B cell (primary cell): ENCODE data around the gene SYN1. TPM values are rescaled to one million over a fixed set of nuclear protein-coding genes. Genes with fewer than 3 reads are reported as not detected.

Experiments
- ATAC-seq: fragments of 200-7000 bp; cut with Tn5 transposase; one replicate; pipeline ENCODE4 v1.10.0; 2021; ENCODE audit warnings: low read depth, mild to moderate bottlenecking, moderate number of reproducible peaks, moderate library complexity
- CTCF ChIA-PET: fragments of 350-600 bp; sonication (Branson Sonifier 250); formaldehyde crosslinking; loops from one replicate; lab custom pipeline; 2021; ENCODE audit warnings: antibody characterized with exemption, inconsistent platforms; lab: Charles Lee
- POLR2A ChIA-PET: fragments of 350-600 bp; sonication (Branson Sonifier 250); formaldehyde crosslinking; loops from one replicate; lab custom pipeline; 2021; ENCODE audit warnings: antibody characterized with exemption; lab: Charles Lee
- DNase-seq: peaks from one replicate; pipeline ENCODE4 v3.0.0; 2013
- H2AFZ ChIP-seq: 2 replicates; pipeline ENCODE4 v1.6.1; 2012; ENCODE audit warnings: mild to moderate bottlenecking, low read depth, low read length; ENCODE audit not compliant: insufficient read depth, poor library complexity, severe bottlenecking
- H3K27ac ChIP-seq, 2 donors: 1 replicate in 1 of 2; 2 replicates in 1 of 2; pipeline ENCODE4 v1.5.1; 2012 to 2013; ENCODE audit warnings: low read length in 2 of 2, mild to moderate bottlenecking in 2 of 2, moderate library complexity in 1 of 2
- H3K27me3 ChIP-seq, 4 experiments: fragments of 200-600 bp in 1 of 4; sonication (generic) in 1 of 4; replicated peaks in 1 of 4; 1 replicate in 2 of 4; 2 replicates in 2 of 4; pipeline versions ENCODE4 v1.6.1 to v1.7.0; 2013 to 2016; ENCODE audit warnings: low read length in 3 of 4, mild to moderate bottlenecking in 2 of 4, mixed read lengths in 1 of 4, moderate library complexity in 1 of 4; ENCODE audit not compliant: insufficient read depth in 4 of 4, control insufficient read depth in 3 of 4; ENCODE audit errors: control extremely low read depth in 1 of 4
- H3K36me3 ChIP-seq, 2 experiments: replicated peaks in 1 of 2; 1 replicate in 1 of 2; 2 replicates in 1 of 2; pipeline versions ENCODE4 v1.6.1 to v1.7.1; 2013; ENCODE audit warnings: low read length in 1 of 2; ENCODE audit not compliant: insufficient read depth in 2 of 2, control insufficient read depth in 1 of 2; ENCODE audit errors: control extremely low read depth in 1 of 2, extremely low read depth in 1 of 2
- H3K4me1 ChIP-seq, 2 donors: fragments of 200-600 bp in 1 of 2; sonication (generic) in 1 of 2; 1 replicate in 1 of 2; 2 replicates in 1 of 2; pipeline versions ENCODE4 v1.5.1 to v1.6.1; 2013 to 2017; ENCODE audit warnings: low read length in 2 of 2; ENCODE audit not compliant: control insufficient read depth in 2 of 2, insufficient read depth in 2 of 2
- H3K4me2 ChIP-seq: replicated peaks from 2 replicates; pipeline ENCODE3; 2012; ENCODE audit warnings: mild to moderate bottlenecking, low read depth, low read length; ENCODE audit not compliant: poor library complexity, severe bottlenecking
- H3K4me3 ChIP-seq, 5 experiments: fragments of 200-600 bp in 1 of 5; sonication (generic) in 1 of 5; 1 replicate in 3 of 5; 2 replicates in 2 of 5; pipeline versions ENCODE4 v1.5.1 to v1.7.0; 2011 to 2016; ENCODE audit warnings: low read length in 4 of 5, mild to moderate bottlenecking in 4 of 5, low read depth in 2 of 5, control low read depth in 1 of 5, moderate library complexity in 1 of 5; ENCODE audit not compliant: insufficient read depth in 1 of 5; ENCODE audit errors: control extremely low read depth in 1 of 5, extremely low read depth in 1 of 5
- H3K79me2 ChIP-seq: fragments of 200-600 bp; sonication (generic); one replicate; pipeline ENCODE4 v1.6.0; 2016; ENCODE audit warnings: low read length; ENCODE audit not compliant: control insufficient read depth, insufficient read depth
- H3K9ac ChIP-seq: fragments of 200-600 bp; sonication (generic); 2 replicates; pipeline ENCODE4 v1.6.1; 2017; ENCODE audit warnings: mild to moderate bottlenecking, low read length, moderate library complexity
- H3K9me3 ChIP-seq, 3 donors: one replicate each; pipeline versions ENCODE4 v1.6.1 to v1.7.1; 2013; ENCODE audit warnings: low read length in 2 of 3; ENCODE audit not compliant: control insufficient read depth in 2 of 3, insufficient read depth in 1 of 3; ENCODE audit errors: control extremely low read depth in 1 of 3
- H4K20me1 ChIP-seq: 2 replicates; pipeline ENCODE4 v1.6.0; 2012; ENCODE audit warnings: mild to moderate bottlenecking, low read length; ENCODE audit not compliant: insufficient read depth, control insufficient read depth, poor library complexity, severe bottlenecking
- H3K27ac Mint-ChIP-seq: one replicate; pipeline ENCODE4 v1.8.0; 2021; ENCODE audit warnings: mixed read lengths
- H3K27me3 Mint-ChIP-seq: one replicate; pipeline ENCODE4 v1.8.0; 2021; ENCODE audit warnings: mixed read lengths
- H3K4me1 Mint-ChIP-seq: one replicate; pipeline ENCODE4 v1.8.0; 2021; ENCODE audit warnings: mixed read lengths
- H3K4me3 Mint-ChIP-seq: one replicate; pipeline ENCODE4 v1.8.0; 2021; ENCODE audit warnings: mixed read lengths
- H3K9me3 Mint-ChIP-seq: one replicate; pipeline ENCODE4 v1.8.0; 2022; ENCODE audit warnings: mixed read lengths; ENCODE audit not compliant: insufficient read depth
- EZH2 ChIP-seq: IDR thresholded peaks from 2 replicates; pipeline ENCODE4 v1.6.1; 2012; ENCODE audit warnings: borderline replicate concordance, low read depth, mild to moderate bottlenecking, moderate library complexity, low read length; ENCODE audit not compliant: insufficient read depth, poor library complexity, severe bottlenecking
- WGBS: methylation state at CpG from one replicate; pipeline ENCODE4 v1.1.5; 2013; ENCODE audit warnings: missing lambda C conversion rate; ENCODE audit not compliant: insufficient coverage; 5-methylcytosine and 5-hydroxymethylcytosine counted together
- intact Hi-C: fragments of 100-400 bp; cut with micrococcal nuclease; formaldehyde crosslinking; loops from one replicate; pipeline ENCODE4 v1.10.0; 2022
- polyA plus RNA-seq: library from polyadenylated mRNA; depleted of rRNA; stranded (reverse); fragments of >200 nt; gene quantifications from 2 replicates; pipeline ENCODE4 v1.2.3, GENCODE V29; 2012
- total RNA-seq, 2 donors: library from RNA; stranded (reverse); fragments of 120-200 nt in 1 of 2; gene quantifications; 1 replicate in 1 of 2; 2 replicates in 1 of 2; pipeline versions ENCODE4 v1.2.3 to v1.2.4, GENCODE V29; 2013 to 2022
- TF ChIP-seq, protein P1 (sequence below): fragments of 200-600 bp; IDR thresholded peaks from one replicate; pipeline ENCODE4 v1.8.0; 2022; ENCODE audit warnings: antibody characterized with exemption, mild to moderate bottlenecking

Gene SYN1
- total and polyA plus RNA-seq, 2 donors (not counting 1 experiment from before 2014, with no cell fraction given), result not detected

DNA sequence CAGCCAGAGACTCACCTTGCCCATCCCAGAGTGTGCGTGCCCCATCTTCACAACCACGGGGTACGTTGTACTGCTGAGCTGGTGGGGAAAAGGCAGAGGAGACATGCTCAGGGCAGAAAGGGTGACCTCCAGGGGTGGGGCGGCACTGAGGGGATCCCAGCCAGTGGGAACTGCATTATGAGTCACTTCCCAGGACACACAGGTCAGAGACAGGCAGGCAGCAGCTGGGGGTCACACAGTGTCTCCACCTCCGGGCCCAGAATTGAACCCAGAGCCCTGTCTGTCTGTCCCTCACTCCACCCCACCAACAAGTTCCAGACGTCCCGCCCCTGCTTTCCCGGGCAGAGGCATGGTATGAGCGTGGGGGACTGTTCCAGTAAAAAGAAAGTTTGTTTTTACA lies 42.2 kb downstream of the SYN1 start:
- no peak for DNase-seq
- Histone ChIP-seq H4K20me1 (no peaks in the 10 kb centered on the region), H3K9me3 (no peaks in the 10 kb centered on the region), H2AFZ (no peak overlapping the region), H3K9ac (no peak overlapping the region), H3K27me3 (peaks cover 0 to 7% (median 0%) of the 10 kb centered on the region in 4 experiments), H3K4me3 (no peak overlapping the region), H3K4me2 (no peak overlapping the region), H3K36me3 (no peaks in the 10 kb centered on the region), H3K27ac (no peak overlapping the region), H3K4me1 (peaks cover 5 to 11% of the 10 kb centered on the region in 2 donors), H3K79me2 (no peaks in the 10 kb centered on the region)
- Mint-ChIP-seq H3K4me1 (peaks cover 12% of the 10 kb centered on the region), H3K4me3 (no peak overlapping the region), H3K27me3 (peaks cover 19% of the 10 kb centered on the region), H3K9me3 (no peaks in the 10 kb centered on the region), H3K27ac (no peak overlapping the region)
- no peak for ATAC-seq
- TF ChIP-seq, protein P1, sequence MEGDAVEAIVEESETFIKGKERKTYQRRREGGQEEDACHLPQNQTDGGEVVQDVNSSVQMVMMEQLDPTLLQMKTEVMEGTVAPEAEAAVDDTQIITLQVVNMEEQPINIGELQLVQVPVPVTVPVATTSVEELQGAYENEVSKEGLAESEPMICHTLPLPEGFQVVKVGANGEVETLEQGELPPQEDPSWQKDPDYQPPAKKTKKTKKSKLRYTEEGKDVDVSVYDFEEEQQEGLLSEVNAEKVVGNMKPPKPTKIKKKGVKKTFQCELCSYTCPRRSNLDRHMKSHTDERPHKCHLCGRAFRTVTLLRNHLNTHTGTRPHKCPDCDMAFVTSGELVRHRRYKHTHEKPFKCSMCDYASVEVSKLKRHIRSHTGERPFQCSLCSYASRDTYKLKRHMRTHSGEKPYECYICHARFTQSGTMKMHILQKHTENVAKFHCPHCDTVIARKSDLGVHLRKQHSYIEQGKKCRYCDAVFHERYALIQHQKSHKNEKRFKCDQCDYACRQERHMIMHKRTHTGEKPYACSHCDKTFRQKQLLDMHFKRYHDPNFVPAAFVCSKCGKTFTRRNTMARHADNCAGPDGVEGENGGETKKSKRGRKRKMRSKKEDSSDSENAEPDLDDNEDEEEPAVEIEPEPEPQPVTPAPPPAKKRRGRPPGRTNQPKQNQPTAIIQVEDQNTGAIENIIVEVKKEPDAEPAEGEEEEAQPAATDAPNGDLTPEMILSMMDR, result no peak
- no peak for TF ChIP-seq EZH2
- WGBS, result 91% methylated on average over 4 of the region's 9 CpGs
- POLR2A ChIA-PET, result no interaction called here
- intact Hi-C loops, result no loop called here
- CTCF ChIA-PET, result no interaction called here

DNA sequence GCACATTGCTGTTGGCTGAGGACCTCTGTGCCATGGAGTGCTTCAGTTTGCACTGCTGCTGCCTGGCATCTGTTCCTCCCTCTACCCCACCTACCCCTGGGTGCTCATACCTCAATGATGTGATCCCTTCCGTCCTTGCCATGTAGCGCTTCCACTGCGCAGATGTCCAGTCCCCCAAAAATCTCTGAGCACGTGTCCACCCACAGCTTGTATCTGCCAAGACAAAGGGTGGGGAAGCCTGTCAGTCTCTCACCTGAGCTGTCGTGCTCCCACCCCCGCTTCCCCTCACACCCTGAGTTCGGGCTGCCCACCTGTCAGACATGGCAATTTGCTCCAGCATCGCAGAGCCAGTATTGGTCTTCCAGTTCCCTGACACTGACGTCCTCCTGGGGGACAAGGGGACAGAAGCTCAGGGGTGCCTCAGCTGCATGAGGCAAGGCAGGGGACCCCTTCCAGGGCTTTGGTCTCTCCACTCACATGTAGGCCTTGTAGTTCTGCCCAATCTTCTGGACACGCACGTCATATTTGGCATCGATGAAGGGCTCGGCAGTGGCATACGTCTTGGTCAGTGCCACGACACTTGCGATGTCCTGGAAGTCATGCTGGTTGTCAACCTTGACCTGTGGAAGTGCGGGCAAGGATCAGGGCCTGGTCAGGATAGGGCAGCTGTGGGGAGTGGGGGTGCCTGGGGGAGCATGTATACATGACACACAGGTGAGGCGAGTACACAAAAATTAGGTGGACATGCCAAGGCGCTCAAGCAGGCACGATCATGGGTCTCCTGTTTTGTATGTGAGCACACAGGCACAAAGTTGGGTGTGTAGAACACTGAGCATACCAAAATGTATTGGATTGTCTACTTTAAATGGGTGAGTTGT lies 43.4 kb downstream of the SYN1 start:
- ChIA-PET CTCF (no interaction called here), POLR2A (interaction anchor here (0.5 kb wide), 1 partner anchor 449 kb away, joined by 3 read pairs; no protein-coding TSS in a partner anchor)
- WGBS, result 97% methylated on average over 16 of the region's 20 CpGs
- H3K4me1 Mint-ChIP-seq, result peaks cover 7% of the 10 kb centered on the region
- no peak overlapping the region for H3K27ac ChIP-seq
- H3K36me3 ChIP-seq, result peaks cover 0 to 3% of the 10 kb centered on the region in 2 experiments
- no peak overlapping the region for H3K9ac ChIP-seq
- no peaks in the 10 kb centered on the region for H3K9me3 ChIP-seq
- no peak overlapping the region for H3K4me2 ChIP-seq
- H3K4me3 Mint-ChIP-seq, result no peak overlapping the region
- H3K79me2 ChIP-seq, result no peaks in the 10 kb centered on the region
- H3K9me3 Mint-ChIP-seq, result no peaks in the 10 kb centered on the region
- H3K4me3 ChIP-seq, result no peak overlapping the region
- no peak overlapping the region for H2AFZ ChIP-seq
- no peak for DNase-seq
- peaks cover 19% of the 10 kb centered on the region for H3K27me3 Mint-ChIP-seq
- H4K20me1 ChIP-seq, result no peaks in the 10 kb centered on the region
- TF ChIP-seq, protein P1, result no peak
- TF ChIP-seq EZH2, result no peak
- H3K4me1 ChIP-seq, result no peaks in the 10 kb centered on the region
- no peak for ATAC-seq
- intact Hi-C loops, result no loop called here
- peaks cover 0 to 7% (median 0%) of the 10 kb centered on the region in 4 experiments for H3K27me3 ChIP-seq
- no peak overlapping the region for H3K27ac Mint-ChIP-seq
